Retinal pigment epithelial cell (primary cell): Measurements from ENCODE around the gene DGAT2.
A peak's percentile ranks its signal among the peaks of the same experiment; 100 is the strongest.

Source experiments
- DNase-seq: peaks from one replicate; pipeline ENCODE4 v3.0.0-alpha.2; 2010; ENCODE audit warnings: low read depth
- H3K4me3 ChIP-seq: 2 replicates; pipeline ENCODE4 v1.5.1; 2011; ENCODE audit warnings: mild to moderate bottlenecking, low read length, control low read depth, moderate library complexity
- TF ChIP-seq, protein P1 (sequence below): conservative IDR thresholded peaks from 2 replicates; pipeline ENCODE4 v1.5.1; 2011; ENCODE audit warnings: low read depth, low read length, control low read depth, inconsistent platforms

The DGAT2 gene

DNA sequence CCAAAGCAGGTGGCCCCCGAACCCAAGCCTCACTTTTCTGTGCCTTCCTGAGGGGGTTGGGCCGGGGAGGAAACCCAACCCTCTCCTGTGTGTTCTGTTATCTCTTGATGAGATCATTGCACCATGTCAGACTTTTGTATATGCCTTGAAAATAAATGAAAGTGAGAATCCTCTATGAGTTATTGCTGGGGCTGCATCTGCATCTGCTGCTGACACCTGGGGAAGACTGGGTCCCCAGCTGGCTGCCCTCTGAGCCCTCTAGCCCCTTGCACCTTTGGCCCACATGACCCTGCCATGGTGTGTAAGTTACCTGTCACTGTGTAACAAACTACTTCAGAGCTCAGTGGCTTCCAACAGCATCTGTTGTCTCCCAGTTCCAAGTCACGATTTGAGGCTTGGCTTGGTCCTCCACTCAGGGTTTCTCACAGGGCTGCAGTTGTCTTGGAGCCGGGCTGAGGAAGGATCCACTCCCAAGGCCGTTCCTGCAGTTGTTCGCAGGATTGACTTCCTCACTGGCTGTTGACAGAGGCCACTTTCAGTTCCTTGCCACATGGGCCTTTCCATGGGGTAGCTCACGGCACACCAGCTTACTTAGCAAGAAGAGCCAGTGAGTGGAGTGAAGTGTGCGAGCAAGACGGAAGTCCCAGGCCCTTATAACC, 32.9 kb downstream of the DGAT2 start:
- no peak for DNase-seq

DNA sequence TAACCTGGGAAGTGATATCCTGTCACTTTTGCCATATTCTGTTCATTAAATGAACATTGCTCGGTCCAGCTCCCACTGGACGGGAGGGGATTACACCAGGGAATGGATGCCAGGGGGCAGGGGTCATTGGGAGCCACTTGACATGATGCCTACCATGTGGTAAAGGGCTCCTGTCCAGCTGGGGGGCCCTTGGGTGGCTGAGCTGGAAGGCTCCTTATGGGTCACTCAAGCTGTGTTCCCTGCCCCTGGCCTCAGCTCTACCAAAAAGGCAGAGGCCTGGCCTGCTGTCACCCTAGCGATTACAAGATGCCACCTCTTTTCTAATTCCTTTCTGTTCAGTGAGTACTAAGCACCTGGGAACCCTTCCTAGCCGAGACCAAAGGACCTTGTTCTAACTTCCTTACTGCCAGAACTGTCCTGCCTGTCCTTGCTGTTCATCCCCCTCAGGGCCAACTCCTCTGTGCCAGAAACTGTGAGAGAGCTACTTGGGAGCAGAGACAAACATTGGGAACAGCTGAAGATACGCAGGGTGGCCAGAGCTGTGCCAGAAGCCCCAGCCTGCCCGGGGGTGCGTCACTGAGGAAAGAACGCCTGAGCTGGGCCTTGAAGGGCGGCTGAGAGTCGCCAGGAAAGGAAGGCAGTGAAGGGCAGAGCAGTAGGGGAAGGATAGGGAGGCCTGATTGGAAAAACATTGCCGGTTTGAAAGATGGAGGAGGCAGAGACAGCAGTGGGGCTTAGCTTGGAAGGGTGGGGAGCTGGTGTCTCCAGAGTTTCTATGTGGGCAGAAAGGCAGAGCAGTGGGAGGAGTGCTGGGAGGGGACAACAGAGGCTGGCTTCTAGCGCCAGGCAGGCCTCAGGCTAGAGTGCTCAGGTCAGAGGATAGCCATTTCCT, 33.7 kb downstream of the DGAT2 start:
- DNase-seq = no peak
- TF ChIP-seq, protein P1, sequence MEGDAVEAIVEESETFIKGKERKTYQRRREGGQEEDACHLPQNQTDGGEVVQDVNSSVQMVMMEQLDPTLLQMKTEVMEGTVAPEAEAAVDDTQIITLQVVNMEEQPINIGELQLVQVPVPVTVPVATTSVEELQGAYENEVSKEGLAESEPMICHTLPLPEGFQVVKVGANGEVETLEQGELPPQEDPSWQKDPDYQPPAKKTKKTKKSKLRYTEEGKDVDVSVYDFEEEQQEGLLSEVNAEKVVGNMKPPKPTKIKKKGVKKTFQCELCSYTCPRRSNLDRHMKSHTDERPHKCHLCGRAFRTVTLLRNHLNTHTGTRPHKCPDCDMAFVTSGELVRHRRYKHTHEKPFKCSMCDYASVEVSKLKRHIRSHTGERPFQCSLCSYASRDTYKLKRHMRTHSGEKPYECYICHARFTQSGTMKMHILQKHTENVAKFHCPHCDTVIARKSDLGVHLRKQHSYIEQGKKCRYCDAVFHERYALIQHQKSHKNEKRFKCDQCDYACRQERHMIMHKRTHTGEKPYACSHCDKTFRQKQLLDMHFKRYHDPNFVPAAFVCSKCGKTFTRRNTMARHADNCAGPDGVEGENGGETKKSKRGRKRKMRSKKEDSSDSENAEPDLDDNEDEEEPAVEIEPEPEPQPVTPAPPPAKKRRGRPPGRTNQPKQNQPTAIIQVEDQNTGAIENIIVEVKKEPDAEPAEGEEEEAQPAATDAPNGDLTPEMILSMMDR = no peak
- no peak overlapping the region for H3K4me3 ChIP-seq

More for the DNA sequence above, 32.9 kb downstream of the DGAT2 start:
- TF ChIP-seq, protein P1 = no peak
- no peak overlapping the region for H3K4me3 ChIP-seq

DNA sequence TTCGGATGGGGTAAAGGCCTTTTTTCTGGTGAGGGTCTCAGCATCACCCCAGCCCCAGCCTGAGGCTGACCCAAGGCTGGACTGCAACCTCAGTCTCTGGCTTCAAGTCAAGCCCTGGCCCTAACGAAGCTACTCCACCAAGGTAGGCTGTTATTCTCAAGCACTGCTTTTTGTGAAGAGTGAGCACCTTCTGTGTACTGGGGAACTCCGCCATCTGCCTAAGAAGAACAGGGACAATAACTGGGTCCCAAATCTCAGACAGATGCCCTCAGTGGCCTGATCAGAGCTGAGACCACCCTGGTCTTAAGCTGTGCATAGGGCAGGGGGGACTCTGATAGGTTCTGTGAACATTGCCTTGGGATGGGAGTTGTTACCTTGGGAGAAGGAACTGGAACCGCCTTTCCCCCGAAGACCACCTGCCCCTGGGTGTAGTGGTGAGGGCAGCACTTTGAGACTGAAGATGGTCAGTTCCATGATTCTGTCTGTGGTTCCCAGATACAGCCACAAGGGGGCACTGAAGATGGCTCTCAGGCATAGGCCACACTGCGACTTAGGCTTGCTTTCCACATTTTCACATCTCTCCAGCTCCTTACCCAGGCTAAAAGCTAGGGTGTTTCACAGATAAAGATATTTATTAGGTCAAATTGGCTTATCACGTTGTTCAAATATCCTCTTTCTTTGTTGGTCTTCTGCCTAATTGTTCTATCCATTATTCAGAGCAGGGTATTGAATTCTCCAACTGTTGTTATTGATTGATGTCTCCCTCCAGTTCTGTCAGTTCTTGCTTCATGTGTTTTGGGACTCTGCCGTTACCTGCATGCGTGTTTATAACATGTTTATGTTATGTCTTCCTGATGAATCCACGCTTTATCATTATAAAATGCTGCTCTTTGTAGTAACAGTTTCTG, 34.6 kb downstream of the DGAT2 start:
- TF ChIP-seq, protein P1 = peak; percentile 96
- no peak overlapping the region for H3K4me3 ChIP-seq
- no peak for DNase-seq

DNA sequence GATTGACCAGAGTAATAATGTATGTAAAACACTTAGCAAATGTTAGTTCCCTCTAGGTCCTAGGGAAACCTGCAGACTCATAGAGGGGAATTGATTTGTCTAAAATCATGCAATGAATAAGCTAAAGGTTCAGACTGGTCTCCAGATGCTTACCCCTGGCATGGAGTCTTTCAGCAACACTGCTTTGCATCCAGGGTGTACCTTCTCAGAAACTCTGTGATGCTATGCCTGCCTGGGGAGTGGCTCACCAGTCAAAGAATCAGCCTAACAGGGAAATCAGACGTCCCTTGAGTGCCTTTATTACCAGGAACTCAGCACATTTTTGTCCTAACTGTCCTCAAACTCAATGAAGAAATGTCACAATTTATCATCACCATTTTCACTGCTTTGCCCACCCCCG, 40.5 kb downstream of the DGAT2 start:
- H3K4me3 ChIP-seq = no peak overlapping the region
- no peak for DNase-seq
- TF ChIP-seq, protein P1 = no peak

DNA sequence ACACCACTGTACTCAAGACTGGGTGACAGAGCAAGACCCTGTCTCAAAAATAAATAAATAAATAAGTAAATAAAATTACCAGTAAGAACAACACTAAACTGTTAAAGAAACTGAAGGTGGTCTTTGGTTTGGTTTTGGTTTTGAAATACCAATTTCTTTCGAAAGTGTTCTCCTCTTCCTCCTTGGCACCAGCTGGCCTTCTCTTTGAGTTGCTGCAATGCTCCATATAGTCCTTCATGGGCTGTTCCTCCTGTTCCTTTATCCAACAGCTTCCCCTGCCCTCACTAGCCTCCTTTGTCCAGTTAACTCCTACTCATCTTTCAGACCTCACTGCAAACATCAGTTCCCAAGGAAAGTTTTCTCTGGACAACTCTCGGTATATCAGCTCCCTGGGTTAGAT, 41.4 kb downstream of the DGAT2 start:
- DNase-seq = no peak
- TF ChIP-seq, protein P1 = no peak
- H3K4me3 ChIP-seq = no peak overlapping the region

DNA sequence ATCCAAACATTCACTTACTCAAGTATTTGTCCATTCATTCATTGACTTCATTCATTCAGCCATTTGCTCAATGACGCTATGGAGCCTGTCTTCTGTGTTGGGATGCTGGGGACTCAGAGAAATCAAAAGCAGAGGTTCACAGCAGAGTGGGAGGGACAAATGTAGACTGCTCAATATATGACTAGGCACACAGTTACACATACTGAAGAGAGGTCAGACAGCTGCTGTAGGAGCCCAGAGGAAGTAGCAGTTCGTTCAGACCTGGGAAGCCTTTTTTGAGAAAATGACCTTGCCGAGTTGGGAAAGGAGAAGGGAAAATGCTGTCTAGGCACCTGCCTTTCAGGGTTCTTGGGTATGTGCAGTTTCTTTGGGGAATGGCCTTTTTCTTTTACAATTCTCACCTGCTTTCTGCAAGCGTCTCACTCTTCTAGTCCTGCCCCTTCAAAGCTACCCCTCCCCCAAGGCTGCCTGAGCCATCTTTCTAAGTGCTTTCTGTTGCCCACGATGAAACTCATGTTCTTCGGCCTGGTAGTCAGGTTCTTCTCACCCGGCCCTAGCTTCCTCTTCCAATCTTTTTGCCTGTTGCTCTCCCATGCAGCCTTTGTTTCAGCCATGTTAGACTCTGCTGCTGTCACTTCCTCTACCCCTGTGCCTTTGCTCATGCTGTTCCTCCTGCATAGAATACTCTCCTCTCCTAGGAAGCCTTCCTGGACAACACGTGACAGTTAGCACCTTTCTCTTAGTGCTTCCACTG, 42.2 kb downstream of the DGAT2 start:
- no peak for DNase-seq
- no peak overlapping the region for H3K4me3 ChIP-seq
- TF ChIP-seq, protein P1 = no peak
